H9 (cell line): ENCODE measurements around the gene TMEM252. TPM values are rescaled to one million over a fixed set of nuclear protein-coding genes. Genes with fewer than 3 reads are reported as not detected.

ENCODE experiments used
- DNase-seq: peaks from one replicate; pipeline ENCODE4 v3.0.0-alpha.2; 2017
- H2AFZ ChIP-seq: one replicate; pipeline ENCODE4 v1.6.1; 2013; ENCODE audit warnings: mild to moderate bottlenecking, low read length, control low read depth, moderate library complexity
- H2AK5ac ChIP-seq: 2 replicates; pipeline ENCODE4 v1.6.1; 2013; ENCODE audit warnings: low read length, control low read depth, mixed read lengths; ENCODE audit not compliant: insufficient read length
- H2BK120ac ChIP-seq: one replicate; pipeline ENCODE4 v1.6.1; 2013; ENCODE audit warnings: low read depth, mild to moderate bottlenecking, low read length, control low read depth, inconsistent platforms; ENCODE audit not compliant: poor library complexity, severe bottlenecking
- H2BK12ac ChIP-seq: 2 replicates; pipeline ENCODE4 v1.6.1; 2013; ENCODE audit warnings: low read length, control low read depth, mixed read lengths, low read depth; ENCODE audit not compliant: insufficient read length
- H2BK15ac ChIP-seq: 2 replicates; pipeline ENCODE4 v1.6.1; 2013; ENCODE audit warnings: low read depth, low read length, control low read depth
- H2BK20ac ChIP-seq: one replicate; pipeline ENCODE4 v1.6.1; 2013; ENCODE audit warnings: low read depth, mild to moderate bottlenecking, low read length, control low read depth, inconsistent platforms; ENCODE audit not compliant: poor library complexity, severe bottlenecking
- H2BK5ac ChIP-seq: 2 replicates; pipeline ENCODE4 v1.6.1; 2013; ENCODE audit warnings: low read length, control low read depth, mixed read lengths; ENCODE audit not compliant: insufficient read length
- H3K14ac ChIP-seq: 2 replicates; pipeline ENCODE4 v1.6.1; 2013; ENCODE audit warnings: low read length, control low read depth; ENCODE audit not compliant: insufficient read depth
- H3K18ac ChIP-seq: 2 replicates; pipeline ENCODE4 v1.6.1; 2013; ENCODE audit warnings: low read depth, mild to moderate bottlenecking, mixed read lengths, low read length, control low read depth; ENCODE audit not compliant: insufficient read length
- H3K23ac ChIP-seq: 2 replicates; pipeline ENCODE4 v1.6.1; 2013; ENCODE audit warnings: low read length, control low read depth, mixed read lengths, low read depth; ENCODE audit not compliant: insufficient read length
- H3K23me2 ChIP-seq: 2 replicates; pipeline ENCODE4 v1.6.1; 2013; ENCODE audit warnings: low read depth, mild to moderate bottlenecking, mixed read lengths, low read length, control low read depth; ENCODE audit not compliant: insufficient read length, poor library complexity, severe bottlenecking
- H3K27ac ChIP-seq: 2 replicates; pipeline ENCODE4 v1.5.1; 2013; ENCODE audit warnings: low read length, control low read depth, mixed read lengths, low read depth; ENCODE audit not compliant: insufficient read length
- H3K27me3 ChIP-seq: 2 replicates; pipeline ENCODE4 v1.6.1; 2013; ENCODE audit warnings: low read length, control low read depth, inconsistent platforms; ENCODE audit not compliant: insufficient read depth
- H3K4ac ChIP-seq: 2 replicates; pipeline ENCODE4 v1.6.1; 2013; ENCODE audit warnings: low read depth, mild to moderate bottlenecking, control low read depth, inconsistent platforms, low read length, moderate library complexity
- H3K4me1 ChIP-seq: 2 replicates; pipeline ENCODE4 v1.6.1; 2013; ENCODE audit warnings: low read length, control low read depth, inconsistent platforms; ENCODE audit not compliant: insufficient read depth
- H3K4me2 ChIP-seq: 2 replicates; pipeline ENCODE4 v1.6.1; 2013; ENCODE audit warnings: low read length, control low read depth, mixed read lengths; ENCODE audit not compliant: insufficient read length, insufficient read depth
- H3K56ac ChIP-seq: 2 replicates; pipeline ENCODE4 v1.6.1; 2013; ENCODE audit warnings: low read depth, mild to moderate bottlenecking, mixed read lengths, low read length, control low read depth; ENCODE audit not compliant: insufficient read length
- H3K79me1 ChIP-seq: 2 replicates; pipeline ENCODE4 v1.6.1; 2013; ENCODE audit warnings: low read depth, mild to moderate bottlenecking, moderate library complexity, low read length, control low read depth, inconsistent platforms; ENCODE audit not compliant: insufficient read depth, poor library complexity, severe bottlenecking
- H3K79me2 ChIP-seq: 2 replicates; pipeline ENCODE4 v1.6.1; 2013; ENCODE audit warnings: low read length, control low read depth, inconsistent platforms; ENCODE audit not compliant: insufficient read depth
- H3K9ac ChIP-seq: 2 replicates; pipeline ENCODE4 v1.6.1; 2013; ENCODE audit warnings: low read length, control low read depth, mixed read lengths; ENCODE audit not compliant: insufficient read length; ENCODE audit errors: extremely low read depth
- H3K9me3 ChIP-seq: one replicate; pipeline ENCODE4 v1.6.1; 2013; ENCODE audit warnings: low read depth, low read length, inconsistent platforms; ENCODE audit not compliant: control insufficient read depth
- H3T11ph ChIP-seq: one replicate; pipeline ENCODE4 v1.6.1; 2013; ENCODE audit warnings: mild to moderate bottlenecking, low read length, control low read depth, inconsistent platforms
- H4K20me1 ChIP-seq: one replicate; pipeline ENCODE4 v1.6.1; 2013; ENCODE audit not compliant: control insufficient read depth, insufficient read length, insufficient read depth
- H4K5ac ChIP-seq: 2 replicates; pipeline ENCODE4 v1.6.1; 2013; ENCODE audit warnings: low read depth, mild to moderate bottlenecking, mixed read lengths, low read length, control low read depth; ENCODE audit not compliant: insufficient read length
- H4K8ac ChIP-seq: replicated peaks from 2 replicates; pipeline ENCODE4 v1.6.1; 2013; ENCODE audit warnings: low read length, control low read depth, mixed read lengths, low read depth; ENCODE audit not compliant: insufficient read length
- H4K91ac ChIP-seq: 2 replicates; pipeline ENCODE4 v1.6.1; 2013; ENCODE audit warnings: low read depth, mild to moderate bottlenecking, moderate library complexity, mixed read lengths, low read length, control low read depth; ENCODE audit not compliant: insufficient read length
- H3K27ac Mint-ChIP-seq, 3 experiments: 2 replicates in 2 of 3; 3 replicates in 1 of 3; pipeline ENCODE4 v1.8.0; 2020 to 2021; ENCODE audit warnings: mixed read lengths in 3 of 3, mild to moderate bottlenecking in 1 of 3, moderate library complexity in 1 of 3
- H3K27me3 Mint-ChIP-seq: 2 replicates; pipeline ENCODE4 v1.8.0; 2021; ENCODE audit warnings: low read depth, mild to moderate bottlenecking, moderate library complexity, mixed read lengths
- H3K36me3 Mint-ChIP-seq, 3 experiments: 2 replicates in 2 of 3; 3 replicates in 1 of 3; pipeline ENCODE4 v1.8.0; 2020 to 2021; ENCODE audit warnings: low read depth in 3 of 3, mixed read lengths in 3 of 3; ENCODE audit not compliant: insufficient read depth in 1 of 3
- H3K4me1 Mint-ChIP-seq, 2 experiments: 2 replicates each; pipeline ENCODE4 v1.8.0; 2020; ENCODE audit warnings: mixed read lengths in 2 of 2
- H3K4me3 Mint-ChIP-seq, 2 experiments: 2 replicates in 1 of 2; 3 replicates in 1 of 2; pipeline ENCODE4 v1.8.0; 2020 to 2021; ENCODE audit warnings: mild to moderate bottlenecking in 2 of 2, mixed read lengths in 2 of 2, moderate library complexity in 1 of 2
- H3K9me3 Mint-ChIP-seq, 2 experiments: 2 replicates in 1 of 2; 3 replicates in 1 of 2; pipeline ENCODE4 v1.8.0; 2020; ENCODE audit warnings: mild to moderate bottlenecking in 2 of 2, mixed read lengths in 2 of 2, moderate library complexity in 1 of 2
- CTCF ChIP-seq: fragments of 200-600 bp; sonication (generic); conservative IDR thresholded peaks from 3 replicates; pipeline ENCODE4 v1.8.0; 2021; ENCODE audit warnings: antibody characterized with exemption, mild to moderate bottlenecking
- WGBS: extraction: QIAGEN DNeasy Blood & Tissue Kit; methylation state at CpG from one replicate; pipeline ENCODE4 v1.1.7; 2013; ENCODE audit warnings: missing lambda C conversion rate, low lambda C conversion rate, mixed read lengths; ENCODE audit not compliant: insufficient read length; ENCODE audit errors: extremely low coverage; 5-methylcytosine and 5-hydroxymethylcytosine counted together
- total RNA-seq: library from RNA; stranded (reverse); gene quantifications from 2 replicates; pipeline ENCODE4 v1.2.1, GENCODE V29; 2021

TMEM252 gene
- total RNA-seq, 1 experiment from 2014 or later: not detected

- Histone ChIP-seq H2BK120ac (no peak overlapping the region), H4K20me1 (no peaks in the 10 kb centered on the region), H2BK5ac (no peak overlapping the region), H2BK20ac (no peak overlapping the region), H3K27ac (no peak overlapping the region), H3K23ac (no peak overlapping the region), H3K9ac (no peak overlapping the region), H3T11ph (no peak overlapping the region), H2BK15ac (no peak overlapping the region), H2AK5ac (no peak overlapping the region), H3K4ac (no peak overlapping the region), H3K23me2 (no peaks in the 10 kb centered on the region), H2BK12ac (no peak overlapping the region), H4K91ac (no peak overlapping the region), H3K4me1 (no peaks in the 10 kb centered on the region), H4K5ac (no peak overlapping the region), H3K4me2 (no peak overlapping the region), H2AFZ (no peak overlapping the region), H3K56ac (no peak overlapping the region), H3K27me3 (peaks cover 66% of the 10 kb centered on the region), H4K8ac (no peak overlapping the region), H3K79me2 (no peaks in the 10 kb centered on the region), H3K79me1 (no peaks in the 10 kb centered on the region), H3K9me3 (no peaks in the 10 kb centered on the region), H3K14ac (no peak overlapping the region), H3K18ac (no peak overlapping the region)
- no CpG with 5 or more reads among the region's 2 CpGs for WGBS
- Mint-ChIP-seq H3K9me3 (peaks cover 2 to 17% of the 10 kb centered on the region in 2 experiments; a peak in 2 of 5 replicates), H3K36me3 (no peaks in the 10 kb centered on the region), H3K27me3 (peaks cover 99% of the 10 kb centered on the region), H3K27ac (no peak overlapping the region), H3K4me1 (peaks cover 5 to 7% of the 10 kb centered on the region in 2 experiments), H3K4me3 (no peak overlapping the region)
- TF ChIP-seq CTCF: 0 out of 3 replicates have a peak, but pooled peaks have one; percentile 22
- no peak for DNase-seq
Observed at GRCh38 chr9:68507806-68508145, 32.9 kb downstream of the TMEM252 start.
